H7 (cell line): ENCODE results near the gene WIZ. TPM values are rescaled to one million over a fixed set of nuclear protein-coding genes. Genes with fewer than 3 reads are reported as not detected.

ENCODE experiments used
- DNase-seq: peaks from one replicate; pipeline ENCODE4 v3.0.0; 2012
- H3K27me3 ChIP-seq: 2 replicates; pipeline ENCODE4 v1.6.0; 2011; ENCODE audit warnings: mild to moderate bottlenecking, low read length; ENCODE audit not compliant: control insufficient read depth, insufficient read depth
- H3K36me3 ChIP-seq: replicated peaks from 2 replicates; pipeline ENCODE4 v1.5.1; 2011; ENCODE audit warnings: low read length; ENCODE audit not compliant: control insufficient read depth, insufficient read depth
- H3K4me3 ChIP-seq: 2 replicates; pipeline ENCODE4 v1.5.1; 2011; ENCODE audit warnings: low read depth, mild to moderate bottlenecking, control low read depth, low read length, moderate library complexity; ENCODE audit not compliant: insufficient read depth
- total RNA-seq: library from RNA; depleted of rRNA; stranded (reverse); fragments of >200 nt; shearing (Covaris generic); gene quantifications from 2 replicates; pipeline ENCODE4 v1.2.3, GENCODE V29; 2014

The WIZ gene
- total RNA-seq, 1 experiment from 2014 or later: 17.6 TPM

DNA sequence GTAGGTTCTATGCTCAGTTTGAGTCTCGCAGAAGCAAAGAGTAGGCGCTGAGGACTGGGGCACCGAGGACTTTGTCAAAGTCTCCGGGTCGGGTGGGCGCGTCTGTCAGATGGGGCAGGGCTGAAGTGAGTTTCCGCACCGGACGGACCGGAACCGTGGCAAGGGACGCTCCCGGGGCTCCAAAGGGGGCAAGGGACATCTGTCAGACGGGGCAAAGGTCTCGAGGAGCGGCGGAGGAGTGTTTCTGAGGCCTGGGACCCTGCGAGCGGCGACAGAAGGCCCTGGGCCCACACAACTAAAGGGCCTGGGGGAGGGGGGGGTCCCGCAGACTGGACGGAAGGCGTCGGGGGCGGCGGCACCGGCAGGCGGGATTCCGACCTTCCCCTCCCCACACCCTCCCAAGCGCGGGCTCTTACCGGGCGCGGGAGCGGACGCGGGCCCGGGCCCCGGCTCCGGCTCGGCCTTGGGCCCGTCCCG lies 17.7 kb downstream of the WIZ start:
- Histone ChIP-seq H3K4me3 (peak overlapping the region; percentile 83), H3K27me3 (no peaks in the 10 kb centered on the region), H3K36me3 (no peaks in the 10 kb centered on the region)
- DNase-seq: peak; percentile 86

DNA sequence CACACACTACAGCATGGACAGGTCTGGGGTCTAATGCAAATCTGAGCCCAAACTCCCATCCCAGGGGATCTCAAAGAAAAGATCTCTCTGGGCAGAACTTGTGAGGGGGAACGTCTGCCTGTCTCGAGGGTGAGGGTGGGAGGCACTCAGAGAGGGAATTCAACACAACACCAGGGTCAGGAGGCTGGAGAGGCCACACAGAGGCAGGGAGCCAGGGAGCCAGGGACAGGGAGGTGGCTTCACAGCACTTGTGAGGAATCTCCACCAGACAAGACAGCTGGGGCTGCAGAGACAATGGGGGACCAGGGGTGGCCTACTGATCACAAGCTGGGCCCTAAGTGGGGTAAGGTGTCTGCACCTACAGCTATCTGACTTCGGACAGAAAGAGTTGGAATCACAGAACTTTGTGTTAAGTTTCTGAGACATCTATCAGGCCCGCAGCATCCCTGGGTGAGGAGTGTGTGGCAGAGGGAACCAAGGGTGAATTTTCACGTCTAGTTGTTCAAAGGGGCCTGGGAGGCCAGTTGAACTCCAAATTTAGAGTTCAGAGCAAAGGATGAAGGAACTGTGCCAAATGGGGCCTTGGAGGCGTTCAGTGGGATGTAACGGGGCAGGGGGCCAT lies 18.2 kb downstream of the WIZ start:
- peak overlapping the region; percentile 83 for H3K4me3 ChIP-seq

GRCh38 chr19:15430526-15431120 lies 19.1 kb downstream of the WIZ start:
- DNase-seq: no peak
- no peaks in the 10 kb centered on the region for H3K27me3 ChIP-seq
- H3K36me3 ChIP-seq: peaks cover 9% of the 10 kb centered on the region
- no peak overlapping the region for H3K4me3 ChIP-seq

More for the DNA sequence above, 18.2 kb downstream of the WIZ start:
- Histone ChIP-seq H3K36me3 (peaks cover 3% of the 10 kb centered on the region), H3K27me3 (no peaks in the 10 kb centered on the region)
- DNase-seq: no peak

- no peaks in the 10 kb centered on the region for H3K27me3 ChIP-seq
- no peak overlapping the region for H3K4me3 ChIP-seq
- peaks cover 9% of the 10 kb centered on the region for H3K36me3 ChIP-seq
- no peak for DNase-seq
These were observed 19.8 kb downstream of the WIZ start for GRCh38 chr19:15429825-15430467.

- H3K36me3 ChIP-seq: peaks cover 11% of the 10 kb centered on the region
- no peak for DNase-seq
- no peaks in the 10 kb centered on the region for H3K27me3 ChIP-seq
- H3K4me3 ChIP-seq: no peak overlapping the region
These were observed 20.6 kb downstream of the WIZ start for GRCh38 chr19:15428956-15429824.

GRCh38 chr19:15427991-15428471 lies 21.7 kb downstream of the WIZ start:
- H3K4me3 ChIP-seq: no peak overlapping the region
- DNase-seq: no peak

DNA sequence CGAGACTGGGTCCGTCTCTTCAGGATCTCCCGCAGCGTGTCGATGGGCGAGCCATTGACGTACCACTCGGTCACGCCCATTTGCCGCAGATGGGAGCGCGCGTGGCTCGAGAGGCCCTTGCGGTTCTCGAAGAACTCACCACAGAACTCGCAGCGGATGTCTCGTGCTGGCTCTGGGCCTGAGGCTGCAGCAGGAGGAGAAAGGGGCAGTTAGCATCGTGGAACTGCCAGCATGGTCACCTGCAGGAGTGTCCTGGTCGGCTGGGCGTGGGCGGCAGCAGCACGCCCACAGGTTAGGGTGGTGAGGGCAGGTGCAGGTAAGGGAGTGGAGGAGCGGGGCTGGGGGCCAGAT lies 22.4 kb downstream of the WIZ start:
- Histone ChIP-seq H3K27me3 (no peaks in the 10 kb centered on the region), H3K36me3 (peaks cover 19% of the 10 kb centered on the region), H3K4me3 (no peak overlapping the region)
- DNase-seq: no peak

More at GRCh38 chr19:15427991-15428471, 21.7 kb downstream of the WIZ start:
- Histone ChIP-seq H3K27me3 (no peaks in the 10 kb centered on the region), H3K36me3 (peaks cover 18% of the 10 kb centered on the region)

DNA sequence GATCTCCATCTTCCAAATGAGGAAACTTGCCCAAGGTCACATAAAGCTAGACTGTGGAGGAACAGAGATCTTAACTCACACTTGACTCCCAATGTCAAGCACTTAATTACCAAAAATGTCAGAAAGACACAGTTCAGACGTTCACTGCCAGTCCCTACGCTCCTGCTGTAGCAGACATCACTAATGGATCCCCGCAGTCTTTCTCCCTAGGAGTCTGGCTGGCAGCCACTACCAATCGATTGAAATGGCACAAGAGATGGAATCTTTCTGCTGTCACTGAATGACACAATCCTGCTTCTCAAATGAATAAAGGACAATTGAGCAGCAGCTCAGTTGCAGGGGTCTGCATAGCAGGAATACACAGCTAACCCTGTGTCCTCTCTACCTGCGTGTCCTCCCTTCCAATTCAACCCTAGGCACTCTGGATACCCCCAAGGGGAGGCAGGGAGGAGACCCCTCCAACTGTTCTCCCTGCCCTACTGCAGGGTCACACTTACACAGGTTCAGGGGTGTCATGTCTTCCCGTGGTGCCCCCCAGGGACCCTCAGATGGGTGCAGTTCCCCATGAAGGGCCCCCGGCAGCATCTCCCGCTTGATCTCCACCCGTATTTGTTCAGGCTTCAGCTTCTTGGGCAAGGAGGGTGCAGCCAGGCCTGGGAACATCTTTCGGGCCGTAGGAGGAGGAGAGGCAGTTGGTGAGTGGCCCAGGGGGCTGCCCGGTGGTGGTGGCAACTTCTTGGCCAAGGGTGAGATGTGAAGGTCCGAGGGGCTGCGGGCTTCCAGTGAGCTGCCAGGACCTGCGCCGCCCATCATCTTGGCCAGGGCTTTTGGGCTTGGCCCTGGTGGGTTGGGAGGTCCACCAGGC lies 23.0 kb downstream of the WIZ start:
- Histone ChIP-seq H3K27me3 (no peaks in the 10 kb centered on the region), H3K4me3 (no peak overlapping the region), H3K36me3 (peaks cover 19% of the 10 kb centered on the region)
- no peak for DNase-seq

DNA sequence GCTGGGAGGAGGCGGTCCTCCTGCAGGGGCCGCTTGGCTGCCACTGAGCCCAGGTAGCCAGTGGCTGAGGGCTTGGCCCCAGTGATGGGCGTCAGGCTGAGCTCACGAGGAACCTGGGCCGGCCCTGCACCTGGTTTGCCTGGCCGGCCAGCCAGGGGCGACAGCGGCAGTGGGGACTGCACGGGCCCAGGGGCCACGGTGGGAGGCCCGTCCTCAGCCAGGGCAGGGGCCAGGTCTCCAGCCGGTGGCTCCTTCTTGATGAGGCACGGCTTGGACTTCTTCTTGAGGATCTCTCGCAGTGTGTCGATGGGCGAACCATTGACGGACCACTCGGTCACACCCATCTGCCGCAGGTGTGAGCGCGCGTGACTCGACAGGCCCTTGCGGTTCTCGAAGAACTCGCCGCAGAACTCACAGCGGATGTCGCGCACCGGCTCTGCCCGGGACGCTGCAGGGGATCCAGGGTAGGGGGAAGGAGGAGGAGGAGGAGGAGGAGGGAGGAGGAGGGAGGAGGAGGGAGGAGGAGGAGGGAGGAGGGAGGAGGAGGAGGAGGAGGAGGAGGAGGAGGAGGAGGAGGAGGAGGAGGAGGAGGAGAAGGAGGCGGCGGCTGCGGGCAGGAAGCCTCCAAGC lies 24.3 kb downstream of the WIZ start:
- DNase-seq: no peak
- Histone ChIP-seq H3K4me3 (no peak overlapping the region), H3K27me3 (no peaks in the 10 kb centered on the region), H3K36me3 (peaks cover 19% of the 10 kb centered on the region)

DNA sequence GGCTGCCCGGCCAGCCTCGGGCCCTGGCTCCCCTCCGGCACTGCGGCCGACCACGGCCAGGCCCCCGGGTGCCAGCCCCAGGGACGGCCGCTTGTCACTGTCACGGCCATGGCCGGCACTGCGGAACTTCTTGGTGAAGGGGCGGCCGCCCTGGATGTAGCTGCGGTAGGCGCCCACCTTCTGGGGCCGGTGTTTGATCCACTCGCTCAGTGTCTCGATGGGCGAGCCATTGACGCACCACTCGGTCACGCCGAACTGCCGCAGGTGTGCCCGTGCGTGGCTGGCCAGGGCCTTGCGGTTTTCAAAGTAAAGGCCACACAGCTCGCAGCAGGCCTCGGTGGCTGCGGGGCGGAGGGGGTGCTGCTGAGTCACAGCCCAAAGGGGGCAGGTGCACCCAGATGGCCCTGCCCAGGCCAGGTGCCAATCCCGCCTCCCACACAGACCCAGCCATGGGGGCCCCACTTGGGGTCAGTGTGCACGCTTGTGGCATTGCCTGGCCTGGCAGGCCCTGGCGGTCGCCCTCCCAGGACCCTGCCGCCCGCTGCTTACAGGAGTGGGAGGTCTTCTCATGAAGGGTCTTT lies 25.0 kb downstream of the WIZ start:
- H3K36me3 ChIP-seq: peaks cover 19% of the 10 kb centered on the region
- H3K4me3 ChIP-seq: no peak overlapping the region
- H3K27me3 ChIP-seq: no peaks in the 10 kb centered on the region
- no peak for DNase-seq

- Histone ChIP-seq H3K36me3 (peaks cover 19% of the 10 kb centered on the region), H3K27me3 (no peaks in the 10 kb centered on the region), H3K4me3 (no peak overlapping the region)
- no peak for DNase-seq
These were observed 25.6 kb downstream of the WIZ start for GRCh38 chr19:15424121-15424520.

DNA sequence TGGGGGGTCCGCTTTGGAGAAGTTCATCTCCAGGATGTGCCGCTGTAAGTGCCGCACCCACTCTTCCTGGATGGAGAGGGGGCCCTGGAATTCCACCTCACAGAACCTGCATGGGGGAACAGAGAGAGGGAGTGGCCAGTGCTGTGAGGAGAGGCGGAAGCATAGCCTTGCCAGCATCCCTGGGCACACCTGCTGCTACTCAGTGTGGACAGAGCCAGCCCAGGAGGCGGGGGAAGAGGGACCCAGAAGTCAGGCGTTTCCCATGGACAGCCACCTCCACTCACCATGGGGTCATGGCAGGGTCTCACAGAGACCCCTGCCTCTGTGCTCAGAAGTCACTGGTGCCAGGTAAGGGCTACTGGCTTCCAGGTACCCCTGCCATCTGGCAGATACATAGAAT lies 26.6 kb downstream of the WIZ start:
- H3K36me3 ChIP-seq: peaks cover 19% of the 10 kb centered on the region
- no peaks in the 10 kb centered on the region for H3K27me3 ChIP-seq
- H3K4me3 ChIP-seq: no peak overlapping the region
- DNase-seq: no peak
